B cell (primary cell): ENCODE results near the gene ID1. TPM values are rescaled to one million over a fixed set of nuclear protein-coding genes. Genes with fewer than 3 reads are reported as not detected.

Source experiments
- ATAC-seq: fragments of 200-7000 bp; cut with Tn5 transposase; one replicate; pipeline ENCODE4 v1.10.0; 2021; ENCODE audit warnings: low read depth, mild to moderate bottlenecking, moderate number of reproducible peaks, moderate library complexity
- CTCF ChIA-PET: fragments of 350-600 bp; sonication (Branson Sonifier 250); formaldehyde crosslinking; loops from one replicate; lab custom pipeline; 2021; ENCODE audit warnings: antibody characterized with exemption, inconsistent platforms; lab: Charles Lee
- POLR2A ChIA-PET: fragments of 350-600 bp; sonication (Branson Sonifier 250); formaldehyde crosslinking; loops from one replicate; lab custom pipeline; 2021; ENCODE audit warnings: antibody characterized with exemption; lab: Charles Lee
- DNase-seq: peaks from one replicate; pipeline ENCODE4 v3.0.0; 2013
- H2AFZ ChIP-seq: 2 replicates; pipeline ENCODE4 v1.6.1; 2012; ENCODE audit warnings: mild to moderate bottlenecking, low read depth, low read length; ENCODE audit not compliant: insufficient read depth, poor library complexity, severe bottlenecking
- H3K27ac ChIP-seq, 2 donors: 1 replicate in 1 of 2; 2 replicates in 1 of 2; pipeline ENCODE4 v1.5.1; 2012 to 2013; ENCODE audit warnings: low read length in 2 of 2, mild to moderate bottlenecking in 2 of 2, moderate library complexity in 1 of 2
- H3K27me3 ChIP-seq, 4 experiments: fragments of 200-600 bp in 1 of 4; sonication (generic) in 1 of 4; replicated peaks in 1 of 4; 1 replicate in 2 of 4; 2 replicates in 2 of 4; pipeline versions ENCODE4 v1.6.1 to v1.7.0; 2013 to 2016; ENCODE audit warnings: low read length in 3 of 4, mild to moderate bottlenecking in 2 of 4, mixed read lengths in 1 of 4, moderate library complexity in 1 of 4; ENCODE audit not compliant: insufficient read depth in 4 of 4, control insufficient read depth in 3 of 4; ENCODE audit errors: control extremely low read depth in 1 of 4
- H3K36me3 ChIP-seq, 2 experiments: replicated peaks in 1 of 2; 1 replicate in 1 of 2; 2 replicates in 1 of 2; pipeline versions ENCODE4 v1.6.1 to v1.7.1; 2013; ENCODE audit warnings: low read length in 1 of 2; ENCODE audit not compliant: insufficient read depth in 2 of 2, control insufficient read depth in 1 of 2; ENCODE audit errors: control extremely low read depth in 1 of 2, extremely low read depth in 1 of 2
- H3K4me1 ChIP-seq, 2 donors: fragments of 200-600 bp in 1 of 2; sonication (generic) in 1 of 2; 1 replicate in 1 of 2; 2 replicates in 1 of 2; pipeline versions ENCODE4 v1.5.1 to v1.6.1; 2013 to 2017; ENCODE audit warnings: low read length in 2 of 2; ENCODE audit not compliant: control insufficient read depth in 2 of 2, insufficient read depth in 2 of 2
- H3K4me2 ChIP-seq: replicated peaks from 2 replicates; pipeline ENCODE3; 2012; ENCODE audit warnings: mild to moderate bottlenecking, low read depth, low read length; ENCODE audit not compliant: poor library complexity, severe bottlenecking
- H3K4me3 ChIP-seq, 5 experiments: fragments of 200-600 bp in 1 of 5; sonication (generic) in 1 of 5; 1 replicate in 3 of 5; 2 replicates in 2 of 5; pipeline versions ENCODE4 v1.5.1 to v1.7.0; 2011 to 2016; ENCODE audit warnings: low read length in 4 of 5, mild to moderate bottlenecking in 4 of 5, low read depth in 2 of 5, control low read depth in 1 of 5, moderate library complexity in 1 of 5; ENCODE audit not compliant: insufficient read depth in 1 of 5; ENCODE audit errors: control extremely low read depth in 1 of 5, extremely low read depth in 1 of 5
- H3K79me2 ChIP-seq: fragments of 200-600 bp; sonication (generic); one replicate; pipeline ENCODE4 v1.6.0; 2016; ENCODE audit warnings: low read length; ENCODE audit not compliant: control insufficient read depth, insufficient read depth
- H3K9ac ChIP-seq: fragments of 200-600 bp; sonication (generic); 2 replicates; pipeline ENCODE4 v1.6.1; 2017; ENCODE audit warnings: mild to moderate bottlenecking, low read length, moderate library complexity
- H3K9me3 ChIP-seq, 3 donors: one replicate each; pipeline versions ENCODE4 v1.6.1 to v1.7.1; 2013; ENCODE audit warnings: low read length in 2 of 3; ENCODE audit not compliant: control insufficient read depth in 2 of 3, insufficient read depth in 1 of 3; ENCODE audit errors: control extremely low read depth in 1 of 3
- H4K20me1 ChIP-seq: 2 replicates; pipeline ENCODE4 v1.6.0; 2012; ENCODE audit warnings: mild to moderate bottlenecking, low read length; ENCODE audit not compliant: insufficient read depth, control insufficient read depth, poor library complexity, severe bottlenecking
- H3K27ac Mint-ChIP-seq: one replicate; pipeline ENCODE4 v1.8.0; 2021; ENCODE audit warnings: mixed read lengths
- H3K27me3 Mint-ChIP-seq: one replicate; pipeline ENCODE4 v1.8.0; 2021; ENCODE audit warnings: mixed read lengths
- H3K4me1 Mint-ChIP-seq: one replicate; pipeline ENCODE4 v1.8.0; 2021; ENCODE audit warnings: mixed read lengths
- H3K4me3 Mint-ChIP-seq: one replicate; pipeline ENCODE4 v1.8.0; 2021; ENCODE audit warnings: mixed read lengths
- H3K9me3 Mint-ChIP-seq: one replicate; pipeline ENCODE4 v1.8.0; 2022; ENCODE audit warnings: mixed read lengths; ENCODE audit not compliant: insufficient read depth
- CTCF ChIP-seq: fragments of 200-600 bp; IDR thresholded peaks from one replicate; pipeline ENCODE4 v1.8.0; 2022; ENCODE audit warnings: antibody characterized with exemption, mild to moderate bottlenecking
- EZH2 ChIP-seq: IDR thresholded peaks from 2 replicates; pipeline ENCODE4 v1.6.1; 2012; ENCODE audit warnings: borderline replicate concordance, low read depth, mild to moderate bottlenecking, moderate library complexity, low read length; ENCODE audit not compliant: insufficient read depth, poor library complexity, severe bottlenecking
- WGBS: methylation state at CpG from one replicate; pipeline ENCODE4 v1.1.5; 2013; ENCODE audit warnings: missing lambda C conversion rate; ENCODE audit not compliant: insufficient coverage; 5-methylcytosine and 5-hydroxymethylcytosine counted together
- intact Hi-C: fragments of 100-400 bp; cut with micrococcal nuclease; formaldehyde crosslinking; loops from one replicate; pipeline ENCODE4 v1.10.0; 2022
- polyA plus RNA-seq: library from polyadenylated mRNA; depleted of rRNA; stranded (reverse); fragments of >200 nt; gene quantifications from 2 replicates; pipeline ENCODE4 v1.2.3, GENCODE V29; 2012
- total RNA-seq, 2 donors: library from RNA; stranded (reverse); fragments of 120-200 nt in 1 of 2; gene quantifications; 1 replicate in 1 of 2; 2 replicates in 1 of 2; pipeline versions ENCODE4 v1.2.3 to v1.2.4, GENCODE V29; 2013 to 2022

ID1 gene
- total and polyA plus RNA-seq, 2 donors (not counting 1 experiment from before 2014, with no cell fraction given), result 4.4 to 68.2 TPM

GRCh38 chr20:31576751-31577150, 28.3 kb upstream of the ID1 start:
- WGBS, result 100% methylated on average over 1 of the region's 2 CpGs
- CTCF ChIA-PET, result interaction anchor here (1.5 to 5.9 kb wide), 3 partner anchors 10 to 35 kb away, joined by 6 to 62 read pairs (median 13); no protein-coding TSS in a partner anchor
- ATAC-seq (no peak), DNase-seq (no peak)
- Histone ChIP-seq H2AFZ (no peak overlapping the region), H3K27ac (no peak overlapping the region), H3K4me1 (peaks cover 10 to 18% of the 10 kb centered on the region in 2 donors), H3K4me2 (no peak overlapping the region), H3K9me3 (peaks cover 0 to 2% (median 0%) of the 10 kb centered on the region in 3 donors), H3K27me3 (no peaks in the 10 kb centered on the region), H3K4me3 (no peak overlapping the region), H4K20me1 (no peaks in the 10 kb centered on the region), H3K36me3 (no peaks in the 10 kb centered on the region), H3K79me2 (no peaks in the 10 kb centered on the region), H3K9ac (no peak overlapping the region)
- Mint-ChIP-seq H3K27ac (no peak overlapping the region), H3K4me3 (no peak overlapping the region), H3K9me3 (no peaks in the 10 kb centered on the region), H3K4me1 (peaks cover 19% of the 10 kb centered on the region), H3K27me3 (peaks cover 6% of the 10 kb centered on the region)
- no peak for TF ChIP-seq EZH2
- TF ChIP-seq CTCF, result no peak
- POLR2A ChIA-PET, result no interaction called here
- intact Hi-C loops, result no loop called here

GRCh38 chr20:31577194-31577593, 27.9 kb upstream of the ID1 start:
- 95% methylated on average over 7 of the region's 9 CpGs for WGBS
- peaks cover 16% of the 10 kb centered on the region for H3K4me1 Mint-ChIP-seq
- no peaks in the 10 kb centered on the region for H3K9me3 Mint-ChIP-seq
- H3K27ac Mint-ChIP-seq, result no peak overlapping the region
- H3K27ac ChIP-seq, result no peak overlapping the region
- no peak overlapping the region for H3K4me3 ChIP-seq
- H3K4me3 Mint-ChIP-seq, result no peak overlapping the region
- H3K36me3 ChIP-seq, result no peaks in the 10 kb centered on the region
- no peaks in the 10 kb centered on the region for H4K20me1 ChIP-seq
- H3K27me3 Mint-ChIP-seq, result peaks cover 6% of the 10 kb centered on the region
- peaks cover 9 to 16% of the 10 kb centered on the region in 2 donors for H3K4me1 ChIP-seq
- H3K9ac ChIP-seq, result no peak overlapping the region
- CTCF ChIA-PET, result interaction anchor here (2.3 kb wide), 1 partner anchor 35 kb away, joined by 13 read pairs; no protein-coding TSS in a partner anchor
- H3K4me2 ChIP-seq, result no peak overlapping the region
- POLR2A ChIA-PET, result no interaction called here
- ATAC-seq (no peak), DNase-seq (no peak)
- intact Hi-C loops, result no loop called here
- no peak overlapping the region for H2AFZ ChIP-seq
- H3K27me3 ChIP-seq, result no peaks in the 10 kb centered on the region
- no peak for TF ChIP-seq CTCF
- no peak for TF ChIP-seq EZH2
- H3K79me2 ChIP-seq, result no peaks in the 10 kb centered on the region
- H3K9me3 ChIP-seq, result peaks cover 0 to 2% (median 0%) of the 10 kb centered on the region in 3 donors
